NAMALWA (cell line): ENCODE data around the gene SLC44A4.
"Not testable (repeated sequence)": the region's sequence is repeated elsewhere in the genome, so short reads cannot be mapped to it uniquely, and the experiment has no call there.

Source experiments
- DNase-seq: peaks from one replicate; pipeline ENCODE4 v3.0.0-alpha.2; 2015; ENCODE audit warnings: low spot score

SLC44A4 gene

DNA sequence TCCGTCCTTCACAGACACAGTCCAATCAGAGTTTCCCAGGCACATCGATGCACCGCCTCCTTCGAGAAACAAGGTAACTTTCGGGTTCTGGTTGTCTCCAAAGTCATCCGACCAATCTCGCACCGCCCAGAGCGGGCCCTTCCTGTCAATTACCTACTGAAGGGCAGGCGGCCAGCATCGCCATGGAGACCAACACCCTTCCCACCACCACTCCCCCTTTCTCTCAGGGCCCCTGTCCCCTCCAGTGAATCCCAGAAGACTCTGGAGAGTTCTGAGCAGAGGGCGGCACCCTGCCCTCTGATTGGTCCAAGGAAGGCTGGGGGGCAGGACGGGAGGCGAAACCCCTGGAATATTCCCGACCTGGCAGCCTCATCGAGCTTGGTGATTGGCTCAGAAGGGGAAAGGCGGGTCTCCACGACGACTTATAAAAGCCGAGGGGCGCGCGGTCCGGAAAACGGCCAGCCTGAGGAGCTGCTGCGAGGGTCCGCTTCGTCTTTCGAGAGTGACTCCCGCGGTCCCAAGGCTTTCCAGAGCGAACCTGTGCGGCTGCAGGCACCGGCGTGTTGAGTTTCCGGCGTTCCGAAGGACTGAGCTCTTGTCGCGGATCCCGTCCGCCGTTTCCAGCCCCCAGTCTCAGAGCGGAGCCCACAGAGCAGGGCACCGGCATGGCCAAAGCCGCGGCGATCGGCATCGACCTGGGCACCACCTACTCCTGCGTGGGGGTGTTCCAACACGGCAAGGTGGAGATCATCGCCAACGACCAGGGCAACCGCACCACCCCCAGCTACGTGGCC lies 51.3 kb downstream of the SLC44A4 start, which contains the start of gene HSPA1B:
HSPA1B (plus strand) TSS at position 453 of the 794 bp plus-strand sequence; CDS start at position 666, 213 bp downstream.
- DNase-seq = peak; percentile 97

DNA sequence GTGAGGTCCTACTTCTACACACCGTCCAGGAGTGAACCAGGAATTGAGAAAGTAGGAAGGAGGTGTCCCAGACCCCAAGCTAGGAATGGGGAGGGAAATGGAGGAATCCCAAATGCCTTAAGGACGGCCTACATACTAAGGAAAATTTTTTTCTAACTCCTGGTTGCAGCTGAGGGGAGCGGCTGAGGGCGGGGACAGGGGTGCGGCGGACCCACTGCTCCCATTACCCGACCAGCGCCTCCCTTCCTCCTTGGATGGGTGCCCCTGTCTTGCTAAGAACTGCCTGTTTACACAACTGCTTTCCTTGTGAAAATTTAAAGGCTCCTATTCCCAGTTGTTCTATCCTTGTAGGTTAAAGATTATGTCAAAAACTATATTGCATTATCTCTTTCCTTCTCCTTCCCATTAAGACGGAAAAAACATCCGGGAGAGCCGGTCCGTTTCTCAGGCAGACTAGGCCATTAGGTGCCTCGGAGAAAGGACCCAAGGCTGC lies 52.0 kb downstream of the SLC44A4 start:
- DNase-seq = no peak

DNA sequence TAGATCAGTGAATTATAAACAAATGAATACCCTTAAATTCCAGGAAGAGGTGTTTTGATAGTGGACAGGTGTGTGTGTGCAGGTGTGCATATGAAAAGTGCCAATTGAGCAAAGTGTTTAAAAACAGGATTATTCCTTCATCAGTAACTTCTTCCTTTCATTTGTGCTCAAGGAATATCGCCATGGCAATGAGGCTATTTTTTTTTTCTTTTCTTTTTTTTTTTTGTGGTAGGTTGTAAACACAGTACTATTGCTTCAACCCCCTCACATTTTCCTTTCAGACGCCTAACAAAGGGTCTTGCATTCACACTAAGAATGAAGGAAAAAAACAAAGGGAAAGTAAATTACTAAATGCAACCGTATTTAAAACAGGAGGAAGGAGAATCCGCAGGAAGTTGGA lies 53.2 kb downstream of the SLC44A4 start:
- no peak for DNase-seq

DNA sequence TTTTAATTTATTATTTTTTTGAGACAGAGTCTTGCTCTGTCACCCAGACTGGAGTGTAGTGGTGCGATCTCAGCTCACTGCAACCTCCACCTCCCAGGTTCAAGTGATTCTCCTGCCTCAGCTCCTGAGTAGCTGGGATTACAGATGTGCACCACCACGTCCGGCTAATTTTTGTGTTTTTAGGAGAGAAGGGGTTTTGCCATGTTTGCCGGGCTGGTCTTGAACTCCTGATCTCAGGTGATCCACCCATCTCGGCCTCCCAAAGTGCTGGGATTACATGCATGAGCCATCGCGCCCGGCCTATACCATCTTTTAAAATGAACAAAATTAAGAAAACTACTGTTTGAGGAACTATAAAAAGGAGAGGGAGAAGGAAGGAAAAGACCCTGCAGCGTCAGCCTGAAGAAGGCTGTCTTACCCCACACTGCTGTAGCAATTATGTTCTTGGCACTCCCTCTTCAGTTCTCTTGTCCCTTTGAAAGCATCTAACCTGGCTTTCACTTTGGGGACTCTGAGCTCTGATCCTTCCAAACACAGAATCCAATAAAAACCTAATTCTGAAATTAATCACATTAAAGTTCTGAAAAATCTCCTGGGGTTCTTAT lies 55.1 kb downstream of the SLC44A4 start:
- not testable (repeated sequence) for DNase-seq

DNA sequence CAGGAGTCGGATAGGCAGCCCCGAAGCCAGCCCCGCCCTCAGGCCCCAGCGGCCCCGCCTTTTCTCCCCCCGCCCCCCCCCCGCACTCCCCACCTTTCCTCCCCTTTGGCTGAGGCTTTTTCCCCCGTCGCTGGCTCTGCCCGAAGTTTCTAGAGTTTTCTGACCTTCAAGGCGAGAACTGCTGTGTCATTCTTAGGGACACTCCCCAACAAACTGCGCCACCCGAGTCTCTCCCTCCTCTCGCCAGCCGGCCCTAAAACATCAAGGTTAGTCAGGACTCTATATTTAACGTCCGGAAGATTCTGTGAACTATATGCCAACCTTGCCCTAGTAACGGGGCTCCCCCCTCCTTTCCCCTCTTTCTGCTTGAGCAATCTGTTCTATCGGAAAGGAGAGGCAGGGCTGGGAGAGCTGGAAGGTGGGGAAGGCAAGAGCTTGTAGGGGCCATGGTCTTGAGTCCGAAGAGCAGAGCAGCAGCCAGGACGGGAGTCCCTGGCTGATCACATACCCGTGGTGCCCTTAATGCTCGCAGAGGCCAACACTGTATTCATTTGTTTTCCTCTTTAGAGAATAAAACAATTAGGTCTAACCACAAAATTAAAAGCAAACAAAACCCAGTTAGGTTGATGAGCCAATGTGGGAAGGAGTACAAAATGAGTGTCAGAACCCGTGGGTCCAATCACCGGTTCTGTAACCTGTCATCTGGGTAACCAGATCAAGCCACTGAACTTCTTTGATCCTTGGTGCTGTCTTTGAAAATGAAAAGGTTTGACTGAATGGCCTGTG lies 56.6 kb downstream of the SLC44A4 start:
- DNase-seq = peak; percentile 58

DNA sequence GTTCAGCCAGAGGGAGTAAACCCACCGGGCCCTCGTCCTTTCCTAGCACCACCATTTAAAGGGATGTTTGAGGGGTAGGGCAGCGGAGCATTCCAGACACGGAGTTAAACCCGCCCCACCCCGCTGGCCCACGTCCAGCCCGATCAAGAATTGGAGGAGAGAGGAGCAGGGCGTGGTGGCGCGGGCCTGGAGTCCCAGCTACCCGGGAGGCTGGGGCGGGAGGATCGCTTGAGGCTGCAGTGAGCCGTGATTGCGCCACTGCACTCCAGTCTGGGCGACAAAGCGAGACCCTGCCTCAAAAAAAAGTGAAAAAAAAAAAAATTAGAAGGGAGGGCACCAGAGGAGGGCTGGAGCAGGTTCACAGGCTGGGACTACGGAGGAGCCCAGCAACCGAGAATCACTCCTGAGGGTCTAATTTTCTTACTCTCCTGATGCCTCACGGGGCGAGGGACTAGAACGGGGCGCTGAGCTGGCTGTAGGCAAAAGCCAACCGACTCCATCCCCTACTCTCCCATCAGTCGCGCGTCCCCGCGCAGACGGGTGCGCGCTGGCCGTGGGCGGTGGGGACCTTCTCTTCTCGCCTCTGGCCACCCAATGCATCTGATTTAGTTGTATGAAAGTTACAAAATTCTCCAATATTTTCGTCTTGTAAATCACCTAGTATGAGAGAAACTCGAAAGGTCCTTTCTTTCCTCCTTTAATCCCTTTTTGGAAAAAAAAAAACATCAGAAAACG lies 57.3 kb downstream of the SLC44A4 start:
- no peak for DNase-seq

DNA sequence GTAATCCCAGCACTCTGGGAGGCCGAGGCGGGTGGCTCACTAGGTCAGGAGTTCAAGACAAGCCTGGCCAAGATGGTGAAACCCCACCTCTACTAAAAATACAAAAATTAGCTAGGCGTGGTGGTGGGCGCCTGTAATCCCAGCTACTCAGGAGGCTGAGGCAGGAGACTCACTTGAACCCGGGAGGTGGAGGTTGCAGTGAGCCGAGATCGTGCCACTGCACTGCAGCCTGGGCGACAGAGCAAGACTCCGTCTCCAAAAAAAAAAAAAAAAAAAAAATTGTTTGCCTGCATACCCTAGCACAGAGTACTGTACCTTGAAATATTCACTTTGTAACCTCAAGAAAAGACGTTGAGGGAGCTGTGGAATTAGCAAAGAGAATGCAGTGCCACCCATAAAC lies 58.4 kb downstream of the SLC44A4 start:
- DNase-seq = not testable (repeated sequence)

DNA sequence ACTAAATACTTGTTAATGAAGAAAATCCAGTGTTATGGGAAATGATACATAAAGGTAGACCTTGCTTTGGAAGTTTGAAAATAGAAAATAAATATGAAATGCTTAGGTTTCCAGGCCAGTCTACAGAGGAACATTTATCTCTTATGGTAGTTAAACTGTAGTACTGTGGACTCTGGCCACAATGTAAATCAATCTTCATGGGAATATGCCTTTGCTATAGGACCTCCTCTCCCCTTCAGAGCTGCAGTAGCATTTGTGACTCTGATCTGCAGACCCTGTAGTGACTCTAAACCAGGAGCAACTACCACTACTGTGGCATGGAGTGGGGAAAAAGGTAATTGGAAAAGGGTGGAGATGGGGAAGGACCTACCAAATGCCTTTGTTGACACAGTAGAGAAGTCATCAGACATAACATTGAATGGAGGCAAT lies 58.9 kb downstream of the SLC44A4 start:
- no peak for DNase-seq

DNA sequence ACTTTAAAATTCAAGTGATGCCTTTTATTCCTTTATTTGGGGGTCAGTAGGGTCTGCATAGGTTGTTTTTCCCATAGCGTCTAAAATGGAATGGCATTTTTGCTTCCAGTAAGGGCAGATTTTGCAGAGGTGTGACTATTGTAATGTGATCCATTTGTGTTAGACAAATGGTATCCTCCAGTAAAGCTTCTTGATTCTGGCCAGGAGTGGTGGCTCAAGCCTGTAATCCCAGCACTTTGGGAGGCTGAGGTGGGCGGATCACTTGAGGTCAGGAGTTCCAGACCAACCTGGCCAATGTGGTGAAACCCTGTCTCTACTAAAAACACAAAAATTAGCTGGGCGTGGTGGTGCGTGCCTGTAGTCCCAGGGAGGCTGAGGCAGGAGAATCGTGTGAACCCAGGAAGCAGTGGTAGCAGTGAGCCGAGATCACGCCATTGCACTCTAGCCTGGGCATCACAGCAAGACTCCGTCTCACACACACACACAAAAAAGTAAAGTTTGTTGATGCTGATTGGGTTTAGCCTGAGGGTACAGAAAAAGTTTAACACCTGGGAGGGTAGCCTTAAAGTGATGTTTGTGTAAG lies 60.8 kb downstream of the SLC44A4 start:
- not testable (repeated sequence) for DNase-seq

DNA sequence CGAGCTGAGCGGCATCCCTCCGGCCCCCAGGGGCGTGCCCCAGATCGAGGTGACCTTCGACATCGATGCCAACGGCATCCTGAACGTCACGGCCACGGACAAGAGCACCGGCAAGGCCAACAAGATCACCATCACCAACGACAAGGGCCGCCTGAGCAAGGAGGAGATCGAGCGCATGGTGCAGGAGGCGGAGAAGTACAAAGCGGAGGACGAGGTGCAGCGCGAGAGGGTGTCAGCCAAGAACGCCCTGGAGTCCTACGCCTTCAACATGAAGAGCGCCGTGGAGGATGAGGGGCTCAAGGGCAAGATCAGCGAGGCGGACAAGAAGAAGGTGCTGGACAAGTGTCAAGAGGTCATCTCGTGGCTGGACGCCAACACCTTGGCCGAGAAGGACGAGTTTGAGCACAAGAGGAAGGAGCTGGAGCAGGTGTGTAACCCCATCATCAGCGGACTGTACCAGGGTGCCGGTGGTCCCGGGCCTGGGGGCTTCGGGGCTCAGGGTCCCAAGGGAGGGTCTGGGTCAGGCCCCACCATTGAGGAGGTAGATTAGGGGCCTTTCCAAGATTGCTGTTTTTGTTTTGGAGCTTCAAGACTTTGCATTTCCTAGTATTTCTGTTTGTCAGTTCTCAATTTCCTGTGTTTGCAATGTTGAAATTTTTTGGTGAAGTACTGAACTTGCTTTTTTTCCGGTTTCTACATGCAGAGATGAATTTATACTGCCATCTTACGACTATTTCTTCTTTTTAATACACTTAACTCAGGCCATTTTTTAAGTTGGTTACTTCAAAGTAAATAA lies 61.5 kb downstream of the SLC44A4 start:
- not testable (repeated sequence) for DNase-seq

DNA sequence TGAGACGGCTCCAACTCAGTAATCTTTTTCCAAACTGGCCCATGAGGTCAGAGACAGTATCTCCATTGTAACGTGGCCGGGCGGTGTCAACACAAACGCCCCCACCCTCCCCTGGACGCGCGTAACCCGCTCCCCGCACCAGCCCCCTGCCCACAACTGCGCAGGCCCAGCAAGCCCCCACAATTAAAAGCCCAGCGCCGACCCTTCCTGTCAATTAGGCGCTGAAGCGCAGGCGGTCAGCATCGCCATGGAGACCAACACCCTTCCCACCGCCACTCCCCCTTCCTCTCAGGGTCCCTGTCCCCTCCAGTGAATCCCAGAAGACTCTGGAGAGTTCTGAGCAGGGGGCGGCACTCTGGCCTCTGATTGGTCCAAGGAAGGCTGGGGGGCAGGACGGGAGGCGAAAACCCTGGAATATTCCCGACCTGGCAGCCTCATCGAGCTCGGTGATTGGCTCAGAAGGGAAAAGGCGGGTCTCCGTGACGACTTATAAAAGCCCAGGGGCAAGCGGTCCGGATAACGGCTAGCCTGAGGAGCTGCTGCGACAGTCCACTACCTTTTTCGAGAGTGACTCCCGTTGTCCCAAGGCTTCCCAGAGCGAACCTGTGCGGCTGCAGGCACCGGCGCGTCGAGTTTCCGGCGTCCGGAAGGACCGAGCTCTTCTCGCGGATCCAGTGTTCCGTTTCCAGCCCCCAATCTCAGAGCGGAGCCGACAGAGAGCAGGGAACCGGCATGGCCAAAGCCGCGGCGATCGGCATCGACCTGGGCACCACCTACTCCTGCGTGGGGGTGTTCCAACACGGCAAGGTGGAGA lies 63.6 kb downstream of the SLC44A4 start, which contains the start of the genes HSPA1A and HSPA1L:
HSPA1A (plus strand) TSS at position 519 of the 814 bp plus-strand sequence; CDS start at position 733, 214 bp downstream.
HSPA1L (minus strand) TSS at position 259 of the 814 bp plus-strand sequence. CDS start 3,311 bp downstream, outside the sequence.
- DNase-seq = no peak

DNA sequence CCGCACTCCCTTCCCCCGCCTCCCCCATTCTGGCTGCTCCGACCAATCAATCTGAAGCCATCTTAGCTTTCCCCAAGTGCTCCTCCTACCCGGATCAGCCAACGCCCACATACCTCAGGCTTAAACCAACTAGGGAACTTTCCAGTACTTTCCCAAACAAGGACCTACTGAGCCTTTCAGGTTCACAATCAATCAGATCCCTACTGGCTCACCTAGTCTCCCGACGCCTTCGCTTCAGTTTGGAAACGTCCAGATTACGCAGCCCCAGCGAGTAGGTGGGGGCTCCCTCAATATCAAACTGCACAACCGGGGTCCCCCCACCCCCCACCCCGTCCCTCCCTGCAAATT lies 64.1 kb downstream of the SLC44A4 start:
- no peak for DNase-seq

DNA sequence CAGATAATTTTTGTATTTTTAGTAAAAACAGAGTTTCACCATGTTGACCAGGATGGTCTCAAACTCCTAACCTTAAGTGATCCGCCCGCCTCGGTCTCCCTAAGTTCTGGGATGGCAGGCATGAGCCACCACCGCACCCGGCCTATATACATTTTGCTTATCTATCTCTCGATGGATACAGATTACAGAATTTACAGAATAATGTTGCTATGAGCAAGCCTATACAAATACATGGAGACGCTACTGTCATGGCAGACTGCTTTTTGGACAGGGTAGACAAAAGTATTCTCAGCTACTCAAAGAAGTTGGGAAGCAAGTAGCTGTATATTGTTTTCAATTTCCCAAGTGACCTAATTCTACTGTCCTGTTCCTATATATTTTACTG lies 65.3 kb downstream of the SLC44A4 start:
- DNase-seq = no peak
